H1 (cell line): Measurements from ENCODE around the gene CLCA1. TPM values are rescaled to one million over a fixed set of nuclear protein-coding genes. Genes with fewer than 3 reads are reported as not detected.

Experiments
- BCL11A ChIP-seq, 2 experiments: IDR thresholded peaks; one replicate each; pipeline ENCODE4 v1.6.1; 2011; ENCODE audit warnings: low read depth in 2 of 2, low read length in 2 of 2, mild to moderate bottlenecking in 2 of 2
- polyA plus RNA-seq, 7 experiments: library from polyadenylated mRNA; depleted of rRNA in 3 of 7; stranded (reverse) in 5 of 7; unstranded in 2 of 7; fragments of >200 nt in 5 of 7; fragments of 200-250 nt in 2 of 7; gene quantifications; 1 replicate in 5 of 7; 2 replicates in 1 of 7; 4 replicates in 1 of 7; pipeline versions ENCODE4 v1.2.1 to v1.2.3, GENCODE V29; 2011 to 2013; ENCODE audit warnings: missing spikeins in 2 of 7, mixed read lengths in 2 of 7
- total RNA-seq: library from RNA; stranded (reverse); fragmentation: NEBNext Ultra II Directional; extraction: Animal tissue kit (Norgen Biotek cat#: 25700); gene quantifications from 2 replicates; pipeline ENCODE4 v1.2.1, GENCODE V29; 2021
- TF ChIP-seq, protein P1 (sequence below), 3 experiments: IDR thresholded peaks; 1 replicate in 2 of 3; 2 replicates in 1 of 3; pipeline versions ENCODE4 v1.5.1 to v1.6.1; 2011; ENCODE audit warnings: low read length in 3 of 3, mild to moderate bottlenecking in 3 of 3, inconsistent platforms in 2 of 3, low read depth in 1 of 3, moderate library complexity in 1 of 3; ENCODE audit not compliant: insufficient read depth in 1 of 3; ENCODE audit errors: control extremely low read depth in 1 of 3

CLCA1 gene
- total and polyA plus RNA-seq, 2 of the 8 experiments (the other 6 are each of a cell fraction or from before 2014, with no cell fraction given) = not detected

DNA sequence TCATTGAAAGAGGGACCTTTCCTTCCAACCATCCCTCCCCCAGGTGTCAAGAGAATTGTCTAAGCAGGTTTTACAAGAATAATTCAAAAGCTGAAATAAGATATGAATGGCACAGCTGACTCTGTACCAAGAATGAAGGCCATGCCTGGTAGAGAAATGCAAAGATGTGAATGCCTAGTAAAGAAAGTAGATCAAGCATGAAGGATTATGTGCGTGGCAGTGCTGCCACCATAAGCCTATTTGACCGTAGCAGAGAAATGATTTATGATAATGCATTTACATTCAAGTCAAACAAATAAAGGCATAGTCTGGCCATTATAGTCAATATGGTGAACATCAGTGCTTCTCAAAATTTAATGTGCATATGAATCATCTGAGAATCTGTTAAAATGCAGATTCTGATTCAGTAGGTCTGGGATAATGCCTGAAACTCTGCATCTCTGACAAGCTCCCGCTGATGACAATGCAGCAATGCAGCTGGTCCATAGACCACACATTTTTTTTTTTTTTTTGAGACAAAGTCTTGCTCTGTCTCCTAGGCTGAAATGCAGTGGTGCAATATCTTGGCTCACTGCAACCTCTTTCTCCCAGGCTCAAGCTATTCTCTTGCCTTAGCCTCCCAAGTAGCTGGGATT is 61.6 kb downstream of the CLCA1 start (continued):
- TF ChIP-seq, protein P1, sequence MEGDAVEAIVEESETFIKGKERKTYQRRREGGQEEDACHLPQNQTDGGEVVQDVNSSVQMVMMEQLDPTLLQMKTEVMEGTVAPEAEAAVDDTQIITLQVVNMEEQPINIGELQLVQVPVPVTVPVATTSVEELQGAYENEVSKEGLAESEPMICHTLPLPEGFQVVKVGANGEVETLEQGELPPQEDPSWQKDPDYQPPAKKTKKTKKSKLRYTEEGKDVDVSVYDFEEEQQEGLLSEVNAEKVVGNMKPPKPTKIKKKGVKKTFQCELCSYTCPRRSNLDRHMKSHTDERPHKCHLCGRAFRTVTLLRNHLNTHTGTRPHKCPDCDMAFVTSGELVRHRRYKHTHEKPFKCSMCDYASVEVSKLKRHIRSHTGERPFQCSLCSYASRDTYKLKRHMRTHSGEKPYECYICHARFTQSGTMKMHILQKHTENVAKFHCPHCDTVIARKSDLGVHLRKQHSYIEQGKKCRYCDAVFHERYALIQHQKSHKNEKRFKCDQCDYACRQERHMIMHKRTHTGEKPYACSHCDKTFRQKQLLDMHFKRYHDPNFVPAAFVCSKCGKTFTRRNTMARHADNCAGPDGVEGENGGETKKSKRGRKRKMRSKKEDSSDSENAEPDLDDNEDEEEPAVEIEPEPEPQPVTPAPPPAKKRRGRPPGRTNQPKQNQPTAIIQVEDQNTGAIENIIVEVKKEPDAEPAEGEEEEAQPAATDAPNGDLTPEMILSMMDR (IDR thresholded peaks at IDR 0.05; ENCODE audit: control extremely low read depth in 1 of 3, insufficient read depth in 1 of 3, low read depth in 1 of 3, low read length in 3 of 3) = no peak
- no peak for TF ChIP-seq BCL11A (IDR thresholded peaks at IDR 0.05; ENCODE audit: low read depth in 2 of 2, low read length in 2 of 2)
